GM19035 (cell line): ENCODE data around the gene TRIM33.
"Not testable (repeated sequence)": the region's sequence is repeated elsewhere in the genome, so short reads cannot be mapped to it uniquely, and the experiment has no call there.

ENCODE experiments used
- ATAC-seq: cut with Tn5 transposase; IDR thresholded peaks from one replicate; pipeline ENCODE4 v1.9.1; 2021; ENCODE audit not compliant: unreplicated experiment

Gene TRIM33

DNA sequence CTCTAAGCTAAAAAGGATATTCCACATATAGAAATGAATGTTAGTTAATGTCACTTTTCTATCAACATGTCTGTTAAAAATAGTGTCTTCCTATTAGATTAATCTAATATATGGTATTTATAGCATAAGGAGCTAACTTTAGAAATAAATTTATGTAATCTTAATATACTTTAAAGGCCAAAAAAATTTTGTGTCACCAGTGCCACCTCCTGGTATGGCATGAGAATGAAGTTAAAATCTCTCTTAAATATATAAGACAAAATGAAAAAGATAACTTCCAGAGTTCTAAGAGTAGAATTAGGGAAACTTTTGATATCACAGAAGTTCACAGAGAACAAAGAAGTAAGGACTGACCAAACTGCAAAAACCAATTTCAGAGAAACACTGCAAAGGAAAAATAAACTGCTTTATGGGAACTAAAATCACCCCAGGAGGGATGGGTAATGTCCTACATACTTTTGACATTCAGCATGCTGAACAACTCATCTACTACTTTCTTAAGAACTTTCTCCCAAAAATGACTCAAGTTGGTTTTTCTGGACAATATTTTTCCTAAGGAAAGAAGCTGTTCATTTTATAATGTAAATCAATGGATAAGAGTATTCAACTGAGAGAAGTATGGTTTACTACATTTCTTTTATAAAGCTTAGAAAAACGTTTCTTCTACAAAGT is 82.8 kb downstream of the TRIM33 start:
- ATAC-seq = no peak

DNA sequence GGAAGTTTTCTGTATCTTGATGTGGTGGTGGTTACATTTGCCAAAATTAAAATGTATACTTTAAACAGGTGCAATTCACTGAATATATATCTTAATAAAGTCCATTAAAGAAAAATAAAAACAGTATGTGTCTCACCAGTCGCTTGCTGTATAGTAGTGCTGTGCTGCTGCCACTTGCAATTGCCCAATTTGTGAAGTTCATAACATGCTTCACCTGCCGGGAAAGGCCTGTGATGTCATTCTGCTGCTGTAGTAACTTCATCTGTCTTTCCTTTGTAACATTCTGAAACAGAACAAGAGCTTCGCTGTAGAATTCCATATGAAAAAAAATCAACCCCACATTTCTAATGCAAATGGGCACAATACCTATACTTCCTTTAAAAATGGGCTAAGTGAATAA is 83.4 kb downstream of the TRIM33 start:
- no peak for ATAC-seq

DNA sequence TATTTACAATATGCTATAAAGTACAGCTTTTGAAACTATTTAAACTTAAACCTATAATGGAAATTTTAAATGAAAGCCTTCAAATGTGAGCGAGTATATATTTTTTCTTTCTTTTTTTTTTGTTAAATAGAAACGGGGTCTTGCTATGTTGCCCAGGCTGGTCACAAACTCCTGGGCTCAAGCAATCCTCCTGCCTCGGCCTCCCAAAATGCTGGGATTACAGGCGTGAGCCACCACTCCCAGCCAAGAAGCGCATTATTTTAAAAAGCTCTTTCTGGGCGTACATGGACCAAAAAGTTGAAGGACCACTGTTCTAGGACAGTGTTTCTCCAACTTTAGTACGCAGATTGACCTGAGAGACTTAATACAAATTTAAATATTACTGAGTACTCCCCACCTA is 87.5 kb downstream of the TRIM33 start:
- no peak for ATAC-seq

DNA sequence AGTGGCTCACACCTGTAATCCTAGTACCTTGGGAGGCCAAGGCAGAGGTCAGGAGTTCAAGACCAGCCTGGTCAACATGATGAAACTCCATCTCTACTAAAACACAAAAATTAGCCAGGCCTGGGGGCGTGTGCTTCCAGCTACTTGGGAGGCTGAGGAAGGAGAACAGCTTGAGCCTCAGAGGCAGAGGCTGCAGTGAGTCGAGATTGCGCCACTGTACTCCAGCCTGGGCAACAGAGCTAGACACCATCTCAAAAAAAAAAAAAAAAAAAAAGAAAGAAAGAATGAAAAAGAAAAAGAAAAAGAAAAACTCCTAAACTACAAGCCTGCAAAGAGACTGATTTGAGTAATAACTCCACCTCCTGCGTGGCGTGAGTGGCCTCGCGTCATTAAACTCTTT is 92.1 kb downstream of the TRIM33 start:
- ATAC-seq = not testable (repeated sequence)

DNA sequence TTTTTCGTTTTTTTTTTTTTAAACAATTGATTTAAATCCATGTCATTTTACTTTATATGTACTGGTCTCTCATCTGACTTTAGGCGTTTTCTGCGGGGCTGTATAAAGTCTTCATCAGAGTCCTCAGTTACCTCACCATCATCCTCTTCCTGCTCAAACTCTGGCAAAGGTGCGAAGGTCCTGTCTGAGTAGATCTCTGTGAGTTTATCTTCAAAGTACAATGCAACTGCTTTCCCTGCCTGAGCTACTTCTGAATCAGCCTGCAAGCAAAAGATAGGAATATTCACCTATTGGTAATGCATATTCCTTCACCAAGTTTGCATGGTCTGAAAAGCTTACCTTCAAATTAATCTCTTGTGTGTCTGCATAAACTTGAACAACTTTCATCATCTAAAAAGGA is 113.4 kb downstream of the TRIM33 start:
- no peak for ATAC-seq

DNA sequence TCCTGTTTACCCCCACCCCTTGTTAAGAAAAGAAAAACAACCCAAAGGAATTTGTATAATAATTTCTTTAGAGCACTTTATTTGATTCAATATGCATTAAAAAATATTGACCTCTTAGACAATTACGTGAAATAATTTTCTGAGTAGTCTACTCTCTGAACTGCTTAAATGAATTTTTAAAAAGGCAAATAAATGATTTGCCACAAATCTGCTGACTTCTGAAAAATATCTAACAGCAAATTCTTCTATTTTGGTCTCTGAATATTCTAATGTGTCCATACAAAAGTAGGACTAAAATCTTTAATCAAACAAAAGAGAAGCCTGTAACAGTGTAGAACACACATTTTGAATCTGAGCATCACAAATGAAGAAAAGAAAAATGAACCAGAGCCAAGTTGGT is 115.1 kb downstream of the TRIM33 start:
- no peak for ATAC-seq

DNA sequence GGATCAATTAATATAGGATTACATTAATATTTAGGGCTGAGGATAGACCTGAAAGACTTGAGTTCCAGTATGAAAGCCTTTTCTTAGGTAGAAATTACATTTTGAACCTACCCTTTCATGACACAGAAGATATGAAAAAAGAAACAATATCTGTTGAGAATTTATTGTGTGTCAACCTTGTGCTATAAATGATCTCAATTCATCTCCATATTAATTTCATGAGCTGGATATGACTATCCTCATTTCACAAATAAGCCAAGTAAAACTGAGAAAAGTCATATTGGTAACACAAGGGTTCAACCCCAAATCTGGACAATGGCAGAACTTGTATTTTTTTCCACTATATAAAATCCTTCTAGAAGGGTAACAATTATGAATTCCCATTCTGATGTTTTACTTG is 120.0 kb downstream of the TRIM33 start:
- no peak for ATAC-seq

DNA sequence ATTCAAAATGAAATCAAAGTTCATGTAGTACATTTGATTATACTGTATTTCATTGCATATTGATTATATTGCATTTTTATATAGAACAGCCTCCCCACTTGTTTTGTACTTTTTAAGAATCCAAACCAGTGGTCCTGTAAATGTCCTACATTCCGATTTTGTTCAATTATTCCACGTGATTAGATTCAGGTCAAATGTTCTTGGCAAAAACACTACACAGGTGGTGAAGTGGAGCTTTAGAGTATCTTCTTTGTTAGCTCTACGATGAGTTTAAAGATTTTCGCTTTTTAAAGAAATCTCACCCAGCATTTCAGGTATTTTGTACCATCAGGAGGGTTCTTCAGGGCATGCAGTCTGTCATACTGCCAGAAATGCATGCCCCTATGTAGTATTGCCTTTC is 120.6 kb downstream of the TRIM33 start:
- no peak for ATAC-seq

DNA sequence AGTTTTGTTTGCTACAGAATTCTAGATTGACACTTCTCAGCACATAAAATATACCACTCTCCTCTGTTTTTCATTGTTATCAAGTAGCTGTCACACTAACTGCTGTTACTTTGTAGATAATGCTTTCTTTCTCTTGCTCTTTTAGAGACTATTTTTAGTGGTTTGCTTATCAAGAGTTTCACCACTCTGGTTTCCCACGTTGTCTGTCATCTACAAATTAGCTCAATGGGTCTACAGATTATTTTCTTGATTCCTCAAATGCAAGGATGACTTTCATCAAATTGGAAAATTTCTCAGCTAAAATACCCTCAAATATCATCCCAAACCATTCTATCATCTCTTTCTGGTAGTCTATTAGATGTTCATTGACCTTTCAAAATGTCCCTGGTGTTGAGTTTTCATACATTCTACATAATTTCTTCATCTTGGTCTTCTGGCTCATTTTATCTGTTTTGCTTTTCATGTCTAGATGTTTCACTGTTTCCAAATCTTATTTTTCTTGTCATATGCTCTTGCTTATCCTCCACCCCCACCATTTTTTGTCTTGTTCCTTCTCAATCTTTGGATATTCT is 122.5 kb downstream of the TRIM33 start:
- no peak for ATAC-seq

DNA sequence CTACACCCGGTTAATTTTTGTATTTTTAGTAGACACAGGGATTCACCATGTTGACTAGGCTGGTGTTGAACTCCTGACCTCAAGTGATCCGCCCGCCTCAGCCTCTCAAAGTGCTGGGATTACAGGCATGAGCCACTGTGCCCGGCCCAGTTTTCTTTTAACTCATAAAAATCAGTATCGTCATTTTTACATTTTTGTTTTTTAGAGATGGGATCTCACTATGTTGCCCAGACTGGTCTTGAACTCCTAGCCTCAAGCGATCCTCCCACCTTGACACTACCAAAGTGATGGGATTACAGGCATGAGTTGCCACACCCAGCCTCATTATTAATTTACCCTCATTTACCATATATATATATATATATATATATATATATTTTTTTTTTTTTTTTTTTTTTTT is 123.4 kb downstream of the TRIM33 start:
- ATAC-seq = not testable (repeated sequence)

DNA sequence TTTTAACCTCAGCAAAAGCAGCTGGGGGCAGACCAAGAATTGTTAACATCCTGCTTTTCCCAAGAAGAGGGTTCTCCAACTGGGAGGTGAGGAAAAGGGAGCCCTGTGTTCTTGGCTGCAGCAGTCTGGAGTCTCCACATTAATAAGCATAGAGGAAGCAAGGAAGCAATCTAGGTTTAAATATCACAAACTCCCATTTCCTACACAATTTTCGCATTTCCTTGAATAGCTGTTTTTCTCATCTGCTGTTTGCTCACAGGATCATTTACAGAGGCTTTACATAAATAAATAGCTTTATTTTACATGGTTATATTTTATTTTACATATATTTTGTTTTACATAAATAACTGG is 124.0 kb downstream of the TRIM33 start:
- ATAC-seq = no peak

DNA sequence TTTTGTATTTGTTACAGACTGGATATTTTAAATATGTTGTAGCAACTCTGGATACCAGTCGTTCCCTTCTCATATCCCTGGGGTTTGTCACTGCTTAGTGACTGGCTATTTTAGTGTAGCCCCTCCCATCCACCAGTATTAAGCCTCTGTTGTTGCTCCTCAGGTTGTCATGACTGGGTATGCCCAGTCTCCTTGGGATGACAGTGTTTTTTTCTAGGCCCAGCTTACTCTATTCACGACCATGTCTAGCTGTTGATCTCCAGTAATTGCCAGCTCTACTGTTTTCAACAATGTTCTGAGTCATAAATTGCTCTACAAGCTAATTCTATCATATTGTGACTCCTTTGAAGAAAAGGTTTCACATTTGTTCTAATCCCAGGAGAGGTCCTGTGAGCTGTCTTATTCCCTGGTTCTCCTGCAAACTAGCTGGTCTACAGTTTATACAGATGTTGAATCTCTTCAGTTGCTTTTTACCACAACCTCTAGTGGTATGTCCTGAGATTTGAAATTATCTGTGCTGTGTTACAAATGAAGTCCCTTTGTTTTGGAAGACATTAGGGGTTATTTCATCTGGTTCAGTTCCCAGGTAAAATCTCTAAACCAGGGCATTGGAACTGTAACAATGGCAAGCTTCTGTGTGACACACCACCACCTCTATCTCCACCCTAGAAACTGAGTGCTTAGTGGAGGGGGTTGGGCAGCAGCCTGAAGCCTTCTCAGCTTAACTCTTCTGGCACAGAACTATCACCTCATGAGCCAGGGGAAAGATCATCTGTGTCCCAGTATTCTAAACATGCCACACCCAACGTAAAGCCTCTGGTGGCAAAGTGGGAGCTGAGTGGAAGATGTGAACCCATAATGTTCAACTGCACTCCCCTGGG is 124.6 kb downstream of the TRIM33 start:
- no peak for ATAC-seq

DNA sequence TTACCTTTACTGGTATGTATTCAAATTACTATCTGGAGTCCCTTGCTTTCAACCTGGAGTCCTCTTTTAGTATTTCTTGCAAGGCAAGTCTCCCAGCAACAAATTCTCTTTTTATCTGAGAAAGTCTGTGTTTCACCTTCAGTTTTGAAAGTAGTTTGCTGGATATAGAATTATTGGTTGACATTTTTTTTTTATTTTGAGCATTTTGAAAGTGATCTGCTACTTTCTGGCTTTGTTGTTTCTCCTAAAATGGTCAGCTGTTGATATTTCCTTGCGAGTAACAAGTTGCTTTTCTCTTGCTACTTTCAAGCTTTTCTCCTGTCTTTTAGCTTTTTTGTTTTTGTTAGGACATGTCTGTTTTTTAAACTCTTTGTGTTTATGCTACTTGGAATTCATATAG is 126.1 kb downstream of the TRIM33 start:
- ATAC-seq = no peak

DNA sequence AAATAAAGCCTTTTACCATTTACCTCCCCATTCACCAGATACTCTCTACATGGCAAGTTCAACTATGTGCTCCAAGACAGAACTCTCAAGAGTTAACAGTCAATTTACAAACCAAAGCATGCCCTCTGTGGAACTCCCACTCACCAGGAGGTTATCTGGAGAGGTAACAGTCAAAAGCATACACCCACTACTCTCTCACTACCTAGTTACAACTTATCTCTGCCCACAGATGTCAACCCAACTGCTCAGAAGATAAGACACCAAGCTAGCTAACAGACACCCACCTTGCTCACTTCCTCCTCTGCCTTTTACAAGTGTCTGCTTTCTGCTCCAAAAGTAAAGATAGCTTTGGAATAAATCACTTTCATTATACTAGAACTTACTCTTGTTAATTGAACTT is 131.0 kb downstream of the TRIM33 start:
- no peak for ATAC-seq

DNA sequence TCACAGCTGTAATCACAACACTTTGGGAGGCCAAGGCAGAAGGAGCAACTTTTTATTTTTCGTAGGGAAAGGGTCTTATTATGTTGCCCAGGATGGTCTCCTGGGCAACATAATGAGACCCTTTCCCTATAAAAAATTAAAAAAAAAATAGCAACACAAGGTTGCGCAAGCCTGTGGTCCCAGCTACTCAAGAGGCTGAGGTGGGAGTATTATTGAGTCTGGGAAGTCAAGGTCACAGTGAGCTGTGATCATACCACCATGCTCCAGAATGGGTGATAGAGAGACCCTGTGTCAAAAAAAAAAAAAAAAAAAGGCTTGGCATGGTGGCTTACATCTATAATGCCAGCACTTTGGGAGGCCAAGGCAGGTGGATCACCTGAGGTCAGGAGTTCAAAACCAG is 131.6 kb downstream of the TRIM33 start:
- ATAC-seq = no peak

DNA sequence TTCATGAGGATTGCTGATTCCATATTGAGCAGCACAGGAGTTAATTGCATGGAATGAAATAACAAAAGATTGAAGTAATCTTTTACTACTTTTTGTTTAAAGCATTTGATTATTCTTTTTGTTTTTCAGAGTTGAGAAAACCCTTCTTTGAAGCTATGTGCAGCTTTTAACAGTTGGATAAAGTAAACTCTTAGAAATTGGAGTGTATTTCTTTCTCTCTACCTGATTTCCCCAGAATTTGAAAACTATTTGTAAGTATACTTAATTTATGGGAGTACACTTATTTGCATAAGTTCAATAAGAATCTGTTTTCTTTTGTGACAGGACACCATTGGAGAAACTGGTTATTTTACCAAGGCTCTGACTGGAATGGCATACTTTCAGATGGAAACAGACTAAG is 133.6 kb downstream of the TRIM33 start:
- no peak for ATAC-seq

DNA sequence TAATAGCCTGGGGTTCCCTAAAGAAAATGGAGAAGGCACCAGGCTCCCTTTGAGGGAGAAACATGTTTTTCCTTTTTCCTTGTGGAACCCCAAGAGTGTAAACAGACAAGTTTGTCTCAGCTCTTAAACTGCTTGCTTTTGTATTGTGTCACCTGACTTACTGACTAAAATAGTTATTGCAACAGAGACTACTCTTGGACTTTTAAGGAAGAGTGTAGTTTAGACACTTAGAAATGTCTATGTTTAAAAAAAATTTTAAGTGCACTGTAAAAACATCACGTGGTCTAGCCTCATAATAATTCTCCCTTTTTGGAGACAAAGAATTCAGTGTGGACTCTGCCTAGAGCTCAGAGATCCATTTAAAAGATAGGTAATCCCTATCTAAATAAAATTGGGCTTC is 141.1 kb downstream of the TRIM33 start:
- no peak for ATAC-seq

DNA sequence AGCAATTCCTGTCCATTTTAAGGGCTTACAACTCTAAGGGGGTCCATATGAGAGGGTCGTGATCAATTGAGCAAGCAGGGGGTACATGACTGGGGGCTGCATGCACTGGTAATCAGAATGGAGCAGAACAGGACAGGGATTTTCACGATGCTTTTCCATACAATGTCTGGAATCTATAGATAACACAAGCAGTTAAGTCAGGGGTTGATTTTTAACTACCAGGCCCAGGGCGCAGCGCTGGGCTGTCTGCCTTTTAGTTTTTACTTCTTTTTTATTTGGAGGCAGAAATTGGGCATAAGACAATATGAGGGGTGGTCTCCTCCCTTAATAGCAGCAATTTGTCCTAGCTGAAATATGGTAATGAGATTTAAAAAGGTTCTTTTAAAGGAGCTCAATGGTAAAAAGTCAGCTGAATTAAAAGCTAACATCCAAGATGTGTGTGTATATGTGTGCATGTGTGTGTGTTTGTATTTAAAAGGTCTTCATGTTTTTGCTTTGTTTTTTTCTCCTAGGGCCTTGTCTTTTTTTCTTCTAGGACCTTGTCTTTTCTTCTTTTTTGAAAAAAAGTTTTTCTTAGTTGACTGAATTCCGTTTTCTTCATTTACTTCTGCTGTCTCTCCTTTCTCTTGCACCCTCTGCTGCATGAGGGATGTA is 141.6 kb downstream of the TRIM33 start:
- ATAC-seq = not testable (repeated sequence)

DNA sequence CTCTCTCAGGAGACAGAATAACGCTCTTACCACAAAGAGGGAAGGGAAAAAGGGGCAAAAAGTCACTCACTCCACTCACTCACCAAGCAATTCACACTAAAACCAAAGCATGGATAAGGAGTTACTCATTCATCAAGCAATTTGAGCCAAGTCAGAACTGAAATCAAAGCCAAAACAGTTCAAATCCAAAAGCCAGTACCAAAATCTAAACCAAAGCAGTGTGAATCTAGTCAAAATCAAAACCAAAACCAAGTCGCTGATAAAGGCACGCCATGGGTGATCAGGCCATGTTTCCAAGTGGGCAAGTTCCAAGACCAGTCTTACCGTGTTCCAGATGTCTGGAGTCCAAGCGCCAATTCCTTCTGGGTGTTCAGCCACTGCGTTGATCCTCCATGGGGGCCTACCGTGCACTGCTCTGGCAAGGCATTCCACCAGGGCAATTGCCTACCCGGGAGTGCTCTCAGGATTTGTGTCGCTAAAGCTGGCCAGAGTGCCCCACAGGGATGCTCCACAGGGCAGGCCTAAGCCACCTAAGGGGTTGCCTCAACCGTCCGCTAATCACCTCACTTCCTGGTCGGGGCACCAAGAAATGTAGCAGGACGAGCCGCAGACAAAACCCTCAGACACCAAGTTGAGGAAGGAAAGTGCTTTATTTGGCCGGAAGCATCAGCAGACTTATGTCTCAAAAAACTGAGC is 142.3 kb downstream of the TRIM33 start:
- ATAC-seq = no peak

DNA sequence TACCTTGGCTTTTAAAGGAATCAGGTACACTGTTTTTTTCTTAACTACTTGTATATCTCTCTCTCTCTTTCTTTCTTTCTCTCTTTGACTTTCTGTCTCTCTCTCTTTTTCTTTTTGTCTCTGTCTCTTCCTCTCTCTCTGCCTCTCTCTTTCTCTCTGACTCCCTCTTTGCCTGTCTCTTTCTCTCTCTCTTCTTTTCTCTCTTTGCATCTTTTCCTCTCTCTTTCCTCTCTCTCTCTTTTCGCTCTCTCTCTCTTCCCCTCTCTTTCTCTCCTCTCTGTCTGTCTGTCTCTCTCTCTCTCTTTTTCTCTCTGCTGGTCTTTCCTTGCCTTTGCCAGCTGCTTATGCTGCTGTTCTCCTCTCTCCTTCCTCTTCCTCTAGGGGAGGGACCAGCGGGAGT is 143.2 kb downstream of the TRIM33 start:
- no peak for ATAC-seq

DNA sequence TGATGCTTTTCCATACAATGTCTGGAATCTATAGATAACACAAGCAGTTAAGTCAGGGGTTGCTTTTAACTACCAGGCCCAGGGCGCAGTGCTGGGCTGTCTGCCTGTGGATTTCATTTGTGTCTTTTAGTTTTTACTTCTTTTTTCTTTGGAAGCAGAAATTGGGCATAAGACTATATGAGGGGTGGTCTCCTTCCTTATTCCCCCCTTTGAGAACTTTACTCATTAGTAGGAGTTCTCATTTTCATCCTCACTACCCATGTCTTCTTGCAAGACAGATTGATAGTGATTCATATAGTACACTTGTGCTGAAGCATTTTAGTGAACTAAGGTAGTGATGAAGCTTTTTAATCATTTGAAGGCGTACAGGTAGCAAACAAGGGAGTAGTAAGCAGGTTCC is 147.8 kb downstream of the TRIM33 start:
- not testable (repeated sequence) for ATAC-seq
